ENCODE measurements around the gene UBE3D.

DNA sequence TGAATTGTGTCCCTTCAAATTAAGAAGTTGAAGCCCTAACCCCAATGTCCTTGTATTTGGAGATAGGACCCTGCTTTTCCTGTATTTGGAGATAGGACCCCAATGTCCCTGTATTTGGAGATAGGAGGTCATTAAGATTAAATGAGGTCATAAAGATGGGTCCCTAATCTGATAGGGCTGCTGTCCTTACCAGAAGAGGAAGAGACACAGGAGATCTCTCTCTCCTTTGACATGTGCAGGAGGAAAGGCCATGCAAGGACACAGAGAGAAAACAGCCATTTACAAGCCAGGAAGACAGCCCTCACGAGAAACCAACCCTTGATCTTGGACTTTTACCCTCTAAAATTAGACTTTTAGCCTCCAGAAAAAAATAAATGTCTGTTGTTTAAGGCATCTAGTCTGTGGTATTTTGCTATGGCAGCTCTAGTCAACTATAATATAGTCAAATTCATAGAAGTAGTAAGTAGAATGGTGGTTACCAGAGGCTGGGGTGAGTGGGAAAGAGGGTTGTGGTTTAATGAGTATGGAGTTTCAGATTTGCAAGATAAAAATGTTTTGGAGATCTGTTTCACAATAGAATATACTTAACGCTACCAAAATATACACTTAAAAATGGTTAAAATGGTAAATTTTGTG, 59.3 kb downstream of the UBE3D start:
- TF ChIP-seq EZH2 (IDR thresholded peaks at IDR 0.05; ENCODE audit: low read depth) (no peak), CTCF (conservative IDR thresholded peaks at IDR 0.05) (no peak)
